GM19395 (cell line): ENCODE data around the gene RAB34.

Experiments used
- ATAC-seq: cut with Tn5 transposase; IDR thresholded peaks from one replicate; pipeline ENCODE4 v1.9.1; 2021; ENCODE audit warnings: mild to moderate bottlenecking, moderate library complexity; ENCODE audit not compliant: unreplicated experiment

The RAB34 gene

DNA sequence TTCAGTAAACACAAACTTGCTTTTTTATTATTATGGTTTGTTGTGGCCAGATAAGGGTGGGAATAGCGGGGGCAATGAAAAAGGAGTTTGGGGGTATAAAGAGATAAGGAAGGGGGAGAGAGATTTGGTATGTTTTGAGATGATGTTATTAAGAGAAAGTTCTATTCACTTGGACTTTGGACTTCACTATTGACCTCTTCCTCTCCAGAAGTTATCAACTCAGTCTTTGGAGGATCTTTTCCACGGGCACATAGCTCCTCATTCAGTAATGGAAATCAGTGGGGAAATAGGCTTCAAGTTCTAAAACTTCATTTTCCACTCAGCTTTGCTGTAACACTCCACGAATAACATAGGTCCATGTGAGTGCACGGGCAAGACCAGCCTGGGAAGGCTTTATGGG, 29.2 kb downstream of the RAB34 start:
- no peak for ATAC-seq

DNA sequence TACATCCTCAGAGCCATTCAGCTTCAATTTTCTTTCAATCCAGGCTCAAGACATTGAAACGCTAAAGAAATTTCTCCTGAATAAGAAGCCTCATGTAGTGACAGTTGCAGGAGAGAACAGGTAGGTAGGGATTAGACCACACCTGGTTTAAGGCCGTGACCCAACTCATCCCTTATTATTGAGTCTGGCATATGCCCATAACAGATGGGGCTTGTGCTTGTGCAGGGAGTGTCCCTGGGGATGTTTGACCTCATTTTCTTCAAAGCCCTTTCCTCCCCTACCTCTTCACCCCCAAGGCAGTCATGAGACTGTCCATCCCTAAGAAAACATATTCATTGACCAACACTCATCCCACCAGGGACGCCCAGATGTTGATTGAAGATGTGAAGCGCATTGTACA, 31.4 kb downstream of the RAB34 start:
- ATAC-seq: no peak

DNA sequence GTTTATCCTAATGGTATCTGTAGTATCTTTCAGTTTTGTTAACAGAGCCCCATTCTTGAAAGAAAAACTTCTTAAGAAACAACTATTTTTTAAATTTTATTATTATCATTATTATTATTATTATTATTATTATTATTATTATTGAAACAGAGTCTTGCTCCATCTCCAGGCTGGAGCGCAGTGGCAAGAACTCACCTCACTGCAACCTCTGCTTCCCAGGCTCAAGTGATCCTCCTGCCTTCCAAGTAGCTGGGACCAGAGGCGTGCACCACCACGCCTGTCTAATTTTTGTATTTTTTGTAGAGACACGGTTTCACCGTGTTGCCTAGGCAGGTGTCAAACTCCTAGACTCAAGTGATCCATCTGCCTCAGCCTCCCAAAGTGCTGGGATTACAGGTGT, 32.3 kb downstream of the RAB34 start:
- no peak for ATAC-seq

DNA sequence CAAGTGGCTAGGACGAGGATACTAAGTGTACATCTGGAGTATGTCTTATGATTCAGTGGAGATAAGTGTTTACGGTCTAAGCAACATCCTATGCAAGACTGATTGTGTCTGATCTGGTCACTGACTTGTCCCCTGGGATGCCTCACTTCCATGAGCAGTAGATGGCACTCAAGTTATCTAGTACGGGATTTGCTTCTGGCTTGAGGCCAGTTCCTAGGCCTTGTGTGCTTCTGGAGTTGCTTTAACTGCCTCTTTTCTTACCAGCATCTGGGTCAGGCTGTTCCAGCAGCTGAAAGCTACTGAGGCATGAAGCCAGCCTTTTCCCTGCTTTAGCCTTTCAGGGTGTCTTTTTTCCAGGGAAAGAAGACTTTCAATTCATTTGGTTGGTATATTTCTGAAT, 32.7 kb downstream of the RAB34 start:
- no peak for ATAC-seq

DNA sequence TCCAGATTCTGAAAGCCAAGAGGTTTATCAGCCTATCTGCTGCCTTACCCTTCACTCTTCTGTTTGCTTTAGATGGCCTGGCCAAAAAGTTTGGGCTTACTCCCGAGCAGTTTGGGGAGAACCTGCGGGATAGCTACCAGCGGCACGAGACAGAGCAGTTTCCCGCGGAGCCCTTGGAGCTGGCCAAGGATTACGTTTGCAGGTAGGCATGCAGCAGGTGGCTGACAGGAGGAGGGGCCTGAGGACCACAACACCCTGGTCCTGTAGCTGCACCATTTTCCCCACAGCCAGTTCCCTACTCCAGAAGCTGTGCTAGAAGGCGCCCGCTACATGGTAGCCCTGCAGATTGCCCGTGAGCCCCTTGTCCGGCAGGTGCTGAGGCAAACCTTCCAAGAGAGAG, 35.0 kb downstream of the RAB34 start:
- ATAC-seq: no peak

DNA sequence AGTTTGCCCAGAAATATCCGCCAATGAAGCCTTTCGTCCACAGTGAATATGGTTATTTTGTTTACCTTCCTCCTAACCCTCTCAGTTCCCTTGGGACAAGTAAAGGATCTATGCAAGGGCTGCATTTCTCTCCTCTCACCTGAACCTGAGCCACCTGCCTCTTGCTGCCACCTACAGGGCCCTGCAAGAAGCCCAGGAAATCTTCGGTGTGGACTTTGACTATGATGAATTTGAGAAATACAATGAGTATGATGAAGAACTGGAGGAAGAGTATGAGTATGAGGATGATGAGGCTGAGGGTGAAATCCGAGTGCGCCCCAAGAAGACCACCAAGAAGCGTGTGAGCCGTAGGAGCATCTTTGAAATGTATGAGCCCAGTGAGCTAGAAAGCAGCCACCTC, 41.7 kb downstream of the RAB34 start:
- ATAC-seq: no peak

DNA sequence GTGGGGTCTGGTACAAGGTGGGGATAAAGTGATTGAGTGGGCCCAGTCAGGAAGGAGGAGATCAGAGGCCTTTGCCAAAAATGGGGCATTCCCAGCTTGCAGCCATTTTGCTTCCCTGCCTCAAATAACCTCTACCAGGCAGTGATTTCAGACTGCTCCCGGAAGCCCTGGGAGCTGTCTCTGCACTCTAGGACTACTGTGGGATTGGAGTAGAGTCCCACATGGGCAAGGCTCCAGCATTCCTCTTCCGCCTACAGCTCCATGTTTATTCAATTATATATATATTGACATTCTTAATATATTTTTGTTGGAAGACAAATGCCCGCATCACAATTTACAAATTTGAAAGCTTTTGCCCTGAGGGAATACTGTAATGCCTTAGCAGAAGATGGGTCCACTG, 42.2 kb downstream of the RAB34 start:
- ATAC-seq: no peak

DNA sequence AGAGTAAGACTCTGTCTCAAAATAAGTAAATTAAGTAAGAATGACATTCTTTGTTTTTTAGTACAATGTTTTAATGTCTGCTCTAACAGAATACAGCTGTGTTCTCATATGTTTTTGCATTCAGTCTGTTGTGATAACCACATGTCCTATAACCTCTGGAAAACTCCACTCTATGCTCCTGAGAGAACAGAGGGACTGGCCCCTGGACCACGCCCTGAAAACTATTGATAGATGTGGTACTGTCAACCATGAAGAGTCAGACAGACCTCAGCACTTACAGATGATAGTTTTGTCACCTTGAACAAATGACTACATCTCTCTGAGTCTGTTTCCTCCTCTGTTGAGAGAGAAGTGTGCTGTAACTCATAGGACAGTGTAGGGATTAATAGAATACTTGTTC, 47.8 kb downstream of the RAB34 start:
- ATAC-seq: no peak

DNA sequence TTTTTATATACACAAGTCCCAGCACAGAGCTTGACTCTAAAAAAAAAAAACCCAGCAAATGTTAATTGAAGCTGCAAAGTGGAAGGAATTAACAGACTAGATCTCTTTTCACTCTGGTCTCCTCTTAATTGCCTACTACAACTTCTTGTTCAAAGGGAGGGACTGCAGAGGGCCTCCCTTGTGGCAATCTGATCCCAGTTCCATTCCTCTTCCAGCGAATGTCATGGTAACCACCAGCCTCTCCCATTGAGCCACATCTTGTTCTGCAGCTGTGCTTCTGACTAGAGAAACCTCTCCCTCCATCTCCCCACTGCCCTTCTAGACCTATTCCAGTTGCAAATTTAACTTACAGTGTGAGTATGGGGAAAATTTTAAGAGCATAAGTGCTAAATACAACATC, 49.8 kb downstream of the RAB34 start:
- no peak for ATAC-seq

DNA sequence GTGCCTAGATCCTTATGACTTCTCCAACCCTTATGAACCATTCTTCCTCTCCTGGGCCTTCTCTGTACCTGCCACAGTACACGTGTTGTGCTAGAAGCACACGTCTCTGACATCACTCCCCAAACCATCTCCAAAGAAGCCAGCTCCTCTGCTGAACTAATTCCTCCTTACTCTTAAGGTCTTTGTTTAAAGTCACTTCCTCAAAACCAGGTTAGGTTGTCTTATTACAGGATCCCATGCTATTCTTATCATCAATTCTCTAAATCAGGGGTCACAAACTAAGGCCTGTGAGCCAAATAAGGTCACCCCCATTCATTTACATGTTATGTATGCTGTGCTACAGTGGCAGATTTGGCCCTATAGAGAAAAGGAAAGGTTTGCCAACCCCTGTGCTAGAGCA, 51.7 kb downstream of the RAB34 start:
- no peak for ATAC-seq
